HFFc6 (cell line): ENCODE measurements around the gene MIB1. TPM values are rescaled to one million over a fixed set of nuclear protein-coding genes. Genes with fewer than 3 reads are reported as not detected.

Experiments used
- DNase-seq: peaks from one replicate; pipeline ENCODE4 v3.0.0-alpha.2; 2018
- H3K27ac Mint-ChIP-seq: 2 replicates; pipeline ENCODE4 v1.8.0; 2020; ENCODE audit warnings: mild to moderate bottlenecking, mixed read lengths
- H3K27me3 Mint-ChIP-seq: 2 replicates; pipeline ENCODE4 v1.8.0; 2021; ENCODE audit warnings: mild to moderate bottlenecking, moderate library complexity, mixed read lengths; ENCODE audit not compliant: insufficient read depth
- H3K36me3 Mint-ChIP-seq: 2 replicates; pipeline ENCODE4 v1.8.0; 2021; ENCODE audit warnings: low read depth, mixed read lengths
- H3K4me1 Mint-ChIP-seq: 2 replicates; pipeline ENCODE4 v1.8.0; 2020; ENCODE audit warnings: low read depth, mixed read lengths
- H3K4me3 Mint-ChIP-seq: 2 replicates; pipeline ENCODE4 v1.8.0; 2020; ENCODE audit warnings: mild to moderate bottlenecking, moderate library complexity, mixed read lengths
- H3K9me3 Mint-ChIP-seq: 2 replicates; pipeline ENCODE4 v1.8.0; 2020; ENCODE audit warnings: mild to moderate bottlenecking, mixed read lengths
- CTCF ChIP-seq: fragments of 200-600 bp; sonication (generic); IDR thresholded peaks from 2 replicates; pipeline ENCODE4 v1.5.0; 2021; ENCODE audit warnings: antibody characterized with exemption, mild to moderate bottlenecking
- total RNA-seq, 6 experiments: library from RNA; stranded (reverse); fragmentation: NEBNext Ultra II Directional; extraction: Animal tissue kit (Norgen Biotek cat#: 25700); gene quantifications; 2 replicates in 1 of 6; 3 replicates in 5 of 6; pipeline ENCODE4 v1.2.3, GENCODE V29; 2021

The MIB1 gene
- total RNA-seq, 6 experiments from 2014 or later: 29.5 to 31.5 (median 30.5) TPM

- DNase-seq: no peak
- no peak overlapping the region for H3K27ac Mint-ChIP-seq
- no peaks in the 10 kb centered on the region; the same call in 1 of the 2 replicates for H3K36me3 Mint-ChIP-seq
- no peaks in the 10 kb centered on the region; the same call in 1 of the 2 replicates for H3K27me3 Mint-ChIP-seq
- H3K4me1 Mint-ChIP-seq: peaks cover 11% of the 10 kb centered on the region
- no peak overlapping the region for H3K4me3 Mint-ChIP-seq
- no peak for TF ChIP-seq CTCF
- no peaks in the 10 kb centered on the region for H3K9me3 Mint-ChIP-seq
Measured at GRCh38 chr18:21820811-21821143, 80.2 kb downstream of the MIB1 start.

- H3K36me3 Mint-ChIP-seq: no peaks in the 10 kb centered on the region
- H3K27me3 Mint-ChIP-seq: no peaks in the 10 kb centered on the region; the same call in 1 of the 2 replicates
- no peak for TF ChIP-seq CTCF
- H3K4me3 Mint-ChIP-seq: no peak overlapping the region
- DNase-seq: no peak
- peaks cover 23% of the 10 kb centered on the region for H3K4me1 Mint-ChIP-seq
- no peaks in the 10 kb centered on the region for H3K9me3 Mint-ChIP-seq
- no peak overlapping the region for H3K27ac Mint-ChIP-seq
Measured at GRCh38 chr18:21823848-21824247, 83.3 kb downstream of the MIB1 start.

- peak; percentile 48 for DNase-seq
- Mint-ChIP-seq H3K4me3 (peak overlapping the region; percentile 31), H3K27ac (peak overlapping the region; percentile 70), H3K36me3 (no peaks in the 10 kb centered on the region), H3K27me3 (no peaks in the 10 kb centered on the region), H3K9me3 (no peaks in the 10 kb centered on the region), H3K4me1 (peaks cover 32% of the 10 kb centered on the region)
- TF ChIP-seq CTCF: no peak
Measured at GRCh38 chr18:21826196-21826595, 85.6 kb downstream of the MIB1 start.

- Mint-ChIP-seq H3K27me3 (no peaks in the 10 kb centered on the region), H3K27ac (peak overlapping the region; percentile 70), H3K36me3 (no peaks in the 10 kb centered on the region), H3K4me3 (no peak overlapping the region), H3K4me1 (peaks cover 32% of the 10 kb centered on the region), H3K9me3 (no peaks in the 10 kb centered on the region)
- no peak for TF ChIP-seq CTCF
- no peak for DNase-seq
Measured at GRCh38 chr18:21826641-21827302, 86.2 kb downstream of the MIB1 start.

GRCh38 chr18:21830532-21830931 lies 89.9 kb downstream of the MIB1 start:
- no peak for DNase-seq
- peaks cover 23% of the 10 kb centered on the region for H3K4me1 Mint-ChIP-seq
- no peak overlapping the region for H3K4me3 Mint-ChIP-seq
- H3K9me3 Mint-ChIP-seq: no peaks in the 10 kb centered on the region
- H3K27me3 Mint-ChIP-seq: peaks cover 2% of the 10 kb centered on the region
- H3K27ac Mint-ChIP-seq: no peak overlapping the region
- no peak for TF ChIP-seq CTCF
- no peaks in the 10 kb centered on the region for H3K36me3 Mint-ChIP-seq

GRCh38 chr18:21831413-21831831 lies 90.8 kb downstream of the MIB1 start:
- H3K4me3 Mint-ChIP-seq: no peak overlapping the region
- peaks cover 15% of the 10 kb centered on the region for H3K4me1 Mint-ChIP-seq
- no peak for TF ChIP-seq CTCF
- no peak for DNase-seq
- H3K9me3 Mint-ChIP-seq: no peaks in the 10 kb centered on the region
- peaks cover 2% of the 10 kb centered on the region for H3K27me3 Mint-ChIP-seq
- no peak overlapping the region for H3K27ac Mint-ChIP-seq
- no peaks in the 10 kb centered on the region for H3K36me3 Mint-ChIP-seq
